ENCODE measurements around the gene SFXN1. TPM values are rescaled to one million over a fixed set of nuclear protein-coding genes. Genes with fewer than 3 reads are reported as not detected.

The SFXN1 gene
- total RNA-seq, 1 experiment from 2014 or later: 88.3 TPM

GRCh38 chr5:175523292-175523691 lies 44.9 kb downstream of the SFXN1 start:
- no peak overlapping the region for H3K4me3 ChIP-seq (ENCODE audit: low read depth in 2 of 2, low read length in 2 of 2)
- DNase-seq (ENCODE audit: low read depth, low spot score): no peak
- H3K27ac ChIP-seq (ENCODE audit: low read length): no peak overlapping the region
- H3K9me3 ChIP-seq (ENCODE audit: control insufficient read depth, insufficient read depth, low read depth, low read length): no peaks in the 10 kb centered on the region
- intact Hi-C loops (cut with micrococcal nuclease; ENCODE audit: unreplicated experiment): no loop called here
- CTCF ChIA-PET: no interaction called here
- POLR2A ChIA-PET: no interaction called here
- TF ChIP-seq SIN3A (IDR thresholded peaks at IDR 0.05; ENCODE audit: borderline replicate concordance, insufficient read depth, low read depth, low read length) (no peak), REST (IDR thresholded peaks at IDR 0.05; ENCODE audit: insufficient read depth in 1 of 2, low read depth in 2 of 2, low read length in 1 of 2) (no peak), POLR2AphosphoS5 (IDR thresholded peaks at IDR 0.05; ENCODE audit: low read depth, low read length) (no peak), TCF7L2 (IDR thresholded peaks at IDR 0.05; ENCODE audit: low read depth, low read length) (no peak)
- TF ChIP-seq, protein P1, sequence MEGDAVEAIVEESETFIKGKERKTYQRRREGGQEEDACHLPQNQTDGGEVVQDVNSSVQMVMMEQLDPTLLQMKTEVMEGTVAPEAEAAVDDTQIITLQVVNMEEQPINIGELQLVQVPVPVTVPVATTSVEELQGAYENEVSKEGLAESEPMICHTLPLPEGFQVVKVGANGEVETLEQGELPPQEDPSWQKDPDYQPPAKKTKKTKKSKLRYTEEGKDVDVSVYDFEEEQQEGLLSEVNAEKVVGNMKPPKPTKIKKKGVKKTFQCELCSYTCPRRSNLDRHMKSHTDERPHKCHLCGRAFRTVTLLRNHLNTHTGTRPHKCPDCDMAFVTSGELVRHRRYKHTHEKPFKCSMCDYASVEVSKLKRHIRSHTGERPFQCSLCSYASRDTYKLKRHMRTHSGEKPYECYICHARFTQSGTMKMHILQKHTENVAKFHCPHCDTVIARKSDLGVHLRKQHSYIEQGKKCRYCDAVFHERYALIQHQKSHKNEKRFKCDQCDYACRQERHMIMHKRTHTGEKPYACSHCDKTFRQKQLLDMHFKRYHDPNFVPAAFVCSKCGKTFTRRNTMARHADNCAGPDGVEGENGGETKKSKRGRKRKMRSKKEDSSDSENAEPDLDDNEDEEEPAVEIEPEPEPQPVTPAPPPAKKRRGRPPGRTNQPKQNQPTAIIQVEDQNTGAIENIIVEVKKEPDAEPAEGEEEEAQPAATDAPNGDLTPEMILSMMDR (IDR thresholded peaks at IDR 0.05): no peak
- peaks cover 34% of the 10 kb centered on the region for H3K36me3 ChIP-seq (ENCODE audit: control insufficient read depth, insufficient read depth, low read length)
- in situ Hi-C loops (cut with HindIII; ENCODE audit: low pct_unique_long_range_greater_than_20kb, low sequenced_read_pairs): no loop called here
- no TSS peak for BruUV-seq (replicated peaks)
- H3K4me1 ChIP-seq (ENCODE audit: control insufficient read depth, insufficient read depth, low read length): no peaks in the 10 kb centered on the region
- ATAC-seq: no peak
- H3K27me3 ChIP-seq (ENCODE audit: control insufficient read depth, insufficient read depth, low read length): no peaks in the 10 kb centered on the region

- intact Hi-C loops (cut with micrococcal nuclease; ENCODE audit: unreplicated experiment): no loop called here
- CTCF ChIA-PET: no interaction called here
Observed at GRCh38 chr5:175524211-175524610, 45.9 kb downstream of the SFXN1 start.

More at GRCh38 chr5:175524211-175524610, 45.9 kb downstream of the SFXN1 start:
- no peak for TF ChIP-seq REST (IDR thresholded peaks at IDR 0.05; ENCODE audit: insufficient read depth in 1 of 2, low read depth in 2 of 2, low read length in 1 of 2)
- TF ChIP-seq SIN3A (IDR thresholded peaks at IDR 0.05; ENCODE audit: borderline replicate concordance, insufficient read depth, low read depth, low read length): no peak
- TF ChIP-seq, protein P1 (IDR thresholded peaks at IDR 0.05): no peak
- no peak for TF ChIP-seq TCF7L2 (IDR thresholded peaks at IDR 0.05; ENCODE audit: low read depth, low read length)
- no peak for TF ChIP-seq POLR2AphosphoS5 (IDR thresholded peaks at IDR 0.05; ENCODE audit: low read depth, low read length)
- Histone ChIP-seq H3K36me3 (ENCODE audit: control insufficient read depth, insufficient read depth, low read length) (peaks cover 34% of the 10 kb centered on the region), H3K4me1 (ENCODE audit: control insufficient read depth, insufficient read depth, low read length) (no peaks in the 10 kb centered on the region), H3K4me3 (ENCODE audit: low read depth in 2 of 2, low read length in 2 of 2) (no peak overlapping the region), H3K9me3 (ENCODE audit: control insufficient read depth, insufficient read depth, low read depth, low read length) (no peaks in the 10 kb centered on the region), H3K27ac (ENCODE audit: low read length) (no peak overlapping the region), H3K27me3 (ENCODE audit: control insufficient read depth, insufficient read depth, low read length) (no peaks in the 10 kb centered on the region)
- DNase-seq (ENCODE audit: low read depth, low spot score) (no peak), ATAC-seq (no peak)
- in situ Hi-C loops (cut with HindIII; ENCODE audit: low pct_unique_long_range_greater_than_20kb, low sequenced_read_pairs): no loop called here
- POLR2A ChIA-PET: no interaction called here
- BruUV-seq (replicated peaks): no TSS peak
